Retina (tissue), 1 donor: ENCODE measurements around the gene LTBP4.

Source experiments
- DNase-seq: peaks from one replicate; pipeline ENCODE4 v3.0.0-alpha.2; 2016

The LTBP4 gene

DNA sequence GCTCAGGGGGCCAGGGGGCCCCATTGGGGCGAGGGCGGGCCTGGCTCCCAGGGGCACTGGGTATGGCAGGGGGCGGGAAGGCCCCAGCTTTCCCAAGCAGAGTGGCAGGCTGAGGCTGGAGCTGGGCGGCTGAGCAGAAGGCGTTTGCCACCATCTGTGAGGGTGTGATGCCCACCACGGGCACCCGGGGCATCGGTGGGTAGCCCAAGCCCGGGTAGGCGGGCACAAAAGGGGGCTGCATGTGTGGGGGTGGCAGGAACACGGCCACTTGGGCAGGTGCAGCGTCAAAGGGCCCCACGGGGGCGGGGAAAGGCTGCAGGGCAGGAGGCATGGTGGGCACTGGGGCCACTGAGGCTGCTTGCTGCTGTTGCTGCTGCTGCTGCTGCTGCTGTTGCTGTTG, 66.4 kb downstream of the LTBP4 start:
- DNase-seq, result no peak

- no peak for DNase-seq
These were observed 67.9 kb downstream of the LTBP4 start for GRCh38 chr19:40668991-40669614.

- DNase-seq, result no peak
These were observed 70.2 kb downstream of the LTBP4 start for GRCh38 chr19:40671404-40671803.

DNA sequence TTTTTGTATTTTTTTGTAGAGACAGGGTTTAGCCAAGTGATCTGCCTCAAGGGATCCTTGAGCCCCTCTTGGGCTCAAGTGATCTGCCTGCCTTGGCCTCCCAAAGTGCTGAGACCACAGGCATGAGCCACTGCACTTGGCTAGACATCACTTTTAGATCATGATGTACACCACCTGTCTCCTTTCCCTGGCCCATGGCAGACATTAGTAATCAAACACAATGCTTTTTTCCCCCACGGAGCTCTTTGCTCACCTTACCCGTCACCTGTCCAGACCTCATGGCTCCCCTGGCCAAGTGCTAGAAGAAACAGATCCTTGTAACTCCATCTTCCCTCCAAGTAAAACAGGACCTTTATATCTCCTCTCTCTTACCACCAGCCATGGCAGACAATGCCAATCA, 70.9 kb downstream of the LTBP4 start:
- no peak for DNase-seq

- no peak for DNase-seq
These were observed 71.6 kb downstream of the LTBP4 start for GRCh38 chr19:40672573-40673299.

DNA sequence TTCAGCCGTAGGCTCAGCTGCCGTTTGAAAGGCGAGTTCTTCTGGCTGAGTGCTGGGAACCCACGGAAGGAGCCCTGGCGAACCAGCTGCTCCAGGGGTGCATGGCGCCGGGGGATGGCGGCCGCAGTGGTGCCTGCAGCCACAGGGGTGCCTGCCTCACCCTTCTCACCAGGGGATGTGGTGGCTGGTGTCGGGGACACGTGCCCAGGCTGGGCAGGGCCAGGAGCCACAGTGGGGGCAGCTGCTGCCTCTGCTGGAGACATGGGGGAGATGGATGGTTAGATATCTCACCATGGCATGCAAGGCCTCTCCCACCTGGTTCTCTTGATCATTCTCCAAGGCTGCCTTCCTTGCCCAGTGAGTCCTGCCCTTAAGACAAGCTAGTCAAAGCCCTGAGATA, 72.2 kb downstream of the LTBP4 start:
- no peak for DNase-seq

DNA sequence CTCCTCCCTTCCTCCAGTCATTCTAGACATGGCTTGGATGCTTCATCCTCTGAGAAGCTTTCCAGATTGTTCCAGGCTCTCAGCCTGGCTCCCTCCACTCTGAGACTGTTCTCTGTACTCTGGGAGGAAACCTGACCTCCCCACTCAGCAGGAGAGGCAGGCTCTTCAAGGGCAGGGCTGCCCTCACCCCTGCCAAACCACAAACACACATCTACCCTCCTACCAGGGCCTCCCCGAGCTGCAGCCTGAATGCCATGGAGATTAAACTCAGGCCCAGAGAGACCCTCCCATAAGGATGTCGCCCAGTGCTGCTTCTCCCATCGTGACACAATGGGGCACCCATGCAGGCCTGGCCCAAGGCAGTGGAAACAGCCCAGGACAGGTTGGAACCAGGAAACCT, 73.1 kb downstream of the LTBP4 start:
- no peak for DNase-seq

GRCh38 chr19:40677156-40677555, 76.0 kb downstream of the LTBP4 start:
- DNase-seq, result no peak
